Endothelial cell of umbilical vein (primary cell): Measurements from ENCODE around the gene SNAPC2.

Experiments used
- POLR2A ChIP-seq: IDR thresholded peaks from 2 replicates; pipeline ENCODE4 v1.6.1; 2012; ENCODE audit warnings: low read depth, mild to moderate bottlenecking, control low read depth, low read length
- TF ChIP-seq, protein P1 (sequence below), 2 donors: IDR thresholded peaks; 1 replicate in 1 of 2; 2 replicates in 1 of 2; pipeline ENCODE4 v1.5.1; 2011; ENCODE audit warnings: low read length in 2 of 2, mild to moderate bottlenecking in 2 of 2, moderate library complexity in 2 of 2, control low read depth in 1 of 2, inconsistent platforms in 1 of 2, low read depth in 1 of 2; ENCODE audit not compliant: insufficient read depth in 1 of 2; ENCODE audit errors: extremely low read depth in 1 of 2

GRCh38 chr19:7968008-7968795 is 48.1 kb downstream of the SNAPC2 start:
- TF ChIP-seq, protein P1, sequence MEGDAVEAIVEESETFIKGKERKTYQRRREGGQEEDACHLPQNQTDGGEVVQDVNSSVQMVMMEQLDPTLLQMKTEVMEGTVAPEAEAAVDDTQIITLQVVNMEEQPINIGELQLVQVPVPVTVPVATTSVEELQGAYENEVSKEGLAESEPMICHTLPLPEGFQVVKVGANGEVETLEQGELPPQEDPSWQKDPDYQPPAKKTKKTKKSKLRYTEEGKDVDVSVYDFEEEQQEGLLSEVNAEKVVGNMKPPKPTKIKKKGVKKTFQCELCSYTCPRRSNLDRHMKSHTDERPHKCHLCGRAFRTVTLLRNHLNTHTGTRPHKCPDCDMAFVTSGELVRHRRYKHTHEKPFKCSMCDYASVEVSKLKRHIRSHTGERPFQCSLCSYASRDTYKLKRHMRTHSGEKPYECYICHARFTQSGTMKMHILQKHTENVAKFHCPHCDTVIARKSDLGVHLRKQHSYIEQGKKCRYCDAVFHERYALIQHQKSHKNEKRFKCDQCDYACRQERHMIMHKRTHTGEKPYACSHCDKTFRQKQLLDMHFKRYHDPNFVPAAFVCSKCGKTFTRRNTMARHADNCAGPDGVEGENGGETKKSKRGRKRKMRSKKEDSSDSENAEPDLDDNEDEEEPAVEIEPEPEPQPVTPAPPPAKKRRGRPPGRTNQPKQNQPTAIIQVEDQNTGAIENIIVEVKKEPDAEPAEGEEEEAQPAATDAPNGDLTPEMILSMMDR (IDR thresholded peaks at IDR 0.05; ENCODE audit: extremely low read depth in 1 of 2, insufficient read depth in 1 of 2, low read depth in 1 of 2, low read length in 2 of 2) = no peak
- no peak for TF ChIP-seq POLR2A
